H1 (cell line): ENCODE measurements around the gene SPINK1. TPM values are rescaled to one million over a fixed set of nuclear protein-coding genes. Genes with fewer than 3 reads are reported as not detected.

Experiments used
- CTCF ChIA-PET: fragments of 300-600 bp; sonication (Branson Sonifier 250); formaldehyde crosslinking; loops from one replicate; lab custom pipeline; 2021; ENCODE audit not compliant: partially characterized antibody; lab: Charles Lee
- POLR2A ChIA-PET: fragments of 300-600 bp; sonication (Branson Sonifier 250); formaldehyde crosslinking; loops from one replicate; lab custom pipeline; 2021; ENCODE audit warnings: inconsistent platforms; ENCODE audit not compliant: partially characterized antibody; lab: Charles Lee
- DNase-seq, 2 experiments: peaks; one replicate each; pipeline versions ENCODE4 v3.0.0 to v3.0.0-alpha.2; 2010 to 2022; ENCODE audit warnings: low spot score in 2 of 2, low read depth in 1 of 2, mixed read lengths in 1 of 2
- FAIRE-seq: peaks from 2 replicates; lab custom pipeline; 2011; peaks lifted over from hg19 to GRCh38; lab: Jason Lieb, UNC
- H2AFZ ChIP-seq: 2 replicates; pipeline ENCODE4 v1.8.1; 2012; ENCODE audit warnings: low read length, inconsistent platforms
- H2AK5ac ChIP-seq: 2 replicates; pipeline ENCODE4 v1.6.1; 2013; ENCODE audit warnings: low read depth, low read length
- H2BK120ac ChIP-seq: replicated peaks from 2 replicates; pipeline ENCODE3; 2013; ENCODE audit warnings: low read depth, low read length, inconsistent platforms
- H2BK12ac ChIP-seq: 2 replicates; pipeline ENCODE4 v1.6.1; 2013; ENCODE audit warnings: low read depth, low read length
- H2BK15ac ChIP-seq: 2 replicates; pipeline ENCODE4 v1.6.1; 2013; ENCODE audit warnings: low read length
- H2BK20ac ChIP-seq: 2 replicates; pipeline ENCODE4 v1.6.1; 2013; ENCODE audit warnings: low read length
- H2BK5ac ChIP-seq: 2 replicates; pipeline ENCODE4 v1.6.1; 2013; ENCODE audit warnings: low read depth, low read length
- H3K14ac ChIP-seq: 2 replicates; pipeline ENCODE4 v1.6.1; 2013; ENCODE audit warnings: inconsistent platforms; ENCODE audit not compliant: insufficient read length
- H3K18ac ChIP-seq: 2 replicates; pipeline ENCODE4 v1.6.1; 2013; ENCODE audit warnings: low read length; ENCODE audit errors: extremely low read depth
- H3K23ac ChIP-seq: 2 replicates; pipeline ENCODE4 v1.6.1; 2013; ENCODE audit warnings: inconsistent platforms; ENCODE audit not compliant: insufficient read length
- H3K23me2 ChIP-seq: 2 replicates; pipeline ENCODE4 v1.6.1; 2013; ENCODE audit warnings: low read depth, low read length
- H3K27ac ChIP-seq: 2 replicates; pipeline ENCODE4 v1.6.1; 2011; ENCODE audit warnings: low read depth, low read length, inconsistent platforms
- H3K27me3 ChIP-seq, 4 experiments: replicated peaks in 1 of 4; 1 replicate in 1 of 4; 2 replicates in 3 of 4; pipeline versions ENCODE4 v1.6.1 to v1.8.1; 2011 to 2013; ENCODE audit warnings: low read length in 3 of 4, mild to moderate bottlenecking in 3 of 4, inconsistent platforms in 2 of 4, mixed read lengths in 2 of 4, moderate library complexity in 1 of 4; ENCODE audit not compliant: control insufficient read depth in 3 of 4, insufficient read depth in 3 of 4; ENCODE audit errors: extremely low read depth in 1 of 4
- H3K36me3 ChIP-seq, 4 experiments: 2 replicates each; pipeline versions ENCODE4 v1.6.1 to v1.8.1; 2011 to 2013; ENCODE audit warnings: mild to moderate bottlenecking in 4 of 4, low read length in 3 of 4, moderate library complexity in 2 of 4, control low read depth in 1 of 4, inconsistent platforms in 1 of 4; ENCODE audit not compliant: insufficient read depth in 4 of 4, control insufficient read depth in 2 of 4
- H3K4ac ChIP-seq: replicated peaks from 2 replicates; pipeline ENCODE3; 2013; ENCODE audit warnings: low read length, low read depth, mixed read lengths, inconsistent platforms; ENCODE audit not compliant: insufficient read length
- H3K4me1 ChIP-seq, 4 experiments: replicated peaks in 1 of 4; 1 replicate in 1 of 4; 2 replicates in 3 of 4; pipeline versions ENCODE4 v1.6.1 to v1.8.1; 2011 to 2013; ENCODE audit warnings: low read length in 3 of 4, inconsistent platforms in 2 of 4, mixed read lengths in 1 of 4; ENCODE audit not compliant: insufficient read depth in 4 of 4, control insufficient read depth in 3 of 4
- H3K4me2 ChIP-seq, 2 experiments: 2 replicates each; pipeline versions ENCODE4 v1.6.1 to v1.8.1; 2011 to 2013; ENCODE audit warnings: low read depth in 2 of 2, low read length in 2 of 2, control low read depth in 1 of 2, inconsistent platforms in 1 of 2, mild to moderate bottlenecking in 1 of 2; ENCODE audit not compliant: insufficient read depth in 1 of 2
- H3K4me3 ChIP-seq, 4 experiments: fragments of 200-600, 300-600 bp in 1 of 4; sonication (generic), shearing (Covaris generic), sonication (Bioruptor Twin) in 1 of 4; 2 replicates each; pipeline versions ENCODE4 v1.5.1 to v1.8.1; 2011 to 2016; ENCODE audit warnings: low read length in 4 of 4, low read depth in 3 of 4, control low read depth in 2 of 4, inconsistent platforms in 2 of 4, mild to moderate bottlenecking in 2 of 4, mixed read lengths in 1 of 4, moderate library complexity in 1 of 4; ENCODE audit not compliant: insufficient read depth in 2 of 4; ENCODE audit errors: extremely low read depth in 1 of 4
- H3K56ac ChIP-seq: replicated peaks from 2 replicates; pipeline ENCODE3; 2013; ENCODE audit warnings: low read depth, mild to moderate bottlenecking, mixed read lengths, low read length, inconsistent platforms; ENCODE audit not compliant: insufficient read length
- H3K79me1 ChIP-seq: 2 replicates; pipeline ENCODE4 v1.6.1; 2013; ENCODE audit warnings: low read depth, low read length, control low read depth
- H3K79me2 ChIP-seq, 2 experiments: 2 replicates each; pipeline versions ENCODE4 v1.6.1 to v1.8.1; 2012 to 2013; ENCODE audit warnings: low read length in 2 of 2, mild to moderate bottlenecking in 2 of 2, inconsistent platforms in 1 of 2; ENCODE audit not compliant: insufficient read depth in 2 of 2, control insufficient read depth in 1 of 2
- H3K9ac ChIP-seq, 4 experiments: replicated peaks in 1 of 4; 1 replicate in 1 of 4; 2 replicates in 3 of 4; pipeline versions ENCODE4 v1.6.1 to v1.8.1; 2011 to 2013; ENCODE audit warnings: low read depth in 3 of 4, low read length in 3 of 4, control low read depth in 2 of 4, mild to moderate bottlenecking in 2 of 4, moderate library complexity in 2 of 4, inconsistent platforms in 1 of 4; ENCODE audit errors: extremely low read depth in 1 of 4
- H3K9me3 ChIP-seq, 2 experiments: 2 replicates each; pipeline versions ENCODE4 v1.6.1 to v1.8.1; 2012 to 2013; ENCODE audit warnings: mild to moderate bottlenecking in 2 of 2, moderate library complexity in 2 of 2, control low read depth in 1 of 2, inconsistent platforms in 1 of 2, low read depth in 1 of 2, low read length in 1 of 2, mixed read lengths in 1 of 2; ENCODE audit not compliant: insufficient read depth in 2 of 2
- H4K20me1 ChIP-seq, 2 experiments: replicated peaks in 1 of 2; 2 replicates each; pipeline versions ENCODE3 to v1.8.1; 2011 to 2013; ENCODE audit warnings: inconsistent platforms in 2 of 2, low read length in 2 of 2, mild to moderate bottlenecking in 1 of 2; ENCODE audit not compliant: insufficient read depth in 2 of 2, control insufficient read depth in 1 of 2
- H4K5ac ChIP-seq: 2 replicates; pipeline ENCODE4 v1.6.1; 2013; ENCODE audit warnings: low read length, low read depth, mixed read lengths, inconsistent platforms; ENCODE audit not compliant: insufficient read length
- H4K8ac ChIP-seq: 2 replicates; pipeline ENCODE4 v1.8.0; 2013; ENCODE audit warnings: mild to moderate bottlenecking, moderate library complexity, low read length, inconsistent platforms; ENCODE audit not compliant: insufficient read depth; ENCODE audit errors: extremely low read depth
- H4K91ac ChIP-seq: replicated peaks from 2 replicates; pipeline ENCODE3; 2013; ENCODE audit warnings: low read length, mixed read lengths, inconsistent platforms; ENCODE audit not compliant: insufficient read length
- MAFK ChIP-seq: IDR thresholded peaks from 2 replicates; pipeline ENCODE4 v1.6.1; 2012; ENCODE audit warnings: low read depth, mild to moderate bottlenecking, improper control_type of control experiment, low read length
- POLR2AphosphoS5 ChIP-seq: IDR thresholded peaks from 2 replicates; pipeline ENCODE4 v1.6.1; 2011; ENCODE audit warnings: low read depth, low read length
- WGBS, 2 experiments: shearing (Covaris generic) in 1 of 2; methylation state at CpG; one replicate each; pipeline versions ENCODE4 v1.1.6 to v1.1.7; 2013 to 2015; ENCODE audit warnings: low lambda C conversion rate in 2 of 2, mixed read lengths in 2 of 2, inconsistent platforms in 1 of 2, low coverage in 1 of 2, missing lambda C conversion rate in 1 of 2; ENCODE audit not compliant: insufficient replicate concordance in 2 of 2, insufficient coverage in 1 of 2, insufficient read length in 1 of 2; ENCODE audit errors: extremely low coverage in 1 of 2, missing lambda C conversion rate in 1 of 2; 5-methylcytosine and 5-hydroxymethylcytosine counted together
- polyA plus RNA-seq, 7 experiments: library from polyadenylated mRNA; depleted of rRNA in 3 of 7; stranded (reverse) in 5 of 7; unstranded in 2 of 7; fragments of >200 nt in 5 of 7; fragments of 200-250 nt in 2 of 7; gene quantifications; 1 replicate in 5 of 7; 2 replicates in 1 of 7; 4 replicates in 1 of 7; pipeline versions ENCODE4 v1.2.1 to v1.2.3, GENCODE V29; 2011 to 2013; ENCODE audit warnings: missing spikeins in 2 of 7, mixed read lengths in 2 of 7
- total RNA-seq: library from RNA; stranded (reverse); fragmentation: NEBNext Ultra II Directional; extraction: Animal tissue kit (Norgen Biotek cat#: 25700); gene quantifications from 2 replicates; pipeline ENCODE4 v1.2.1, GENCODE V29; 2021
- TF ChIP-seq, protein P1 (sequence below): IDR thresholded peaks from 2 replicates; pipeline ENCODE4 v1.6.1; 2012; ENCODE audit warnings: inconsistent platforms

The SPINK1 gene
- total and polyA plus RNA-seq, 2 of the 8 experiments (the other 6 are each of a cell fraction or from before 2014, with no cell fraction given): 0.48 to 1.3 TPM

DNA sequence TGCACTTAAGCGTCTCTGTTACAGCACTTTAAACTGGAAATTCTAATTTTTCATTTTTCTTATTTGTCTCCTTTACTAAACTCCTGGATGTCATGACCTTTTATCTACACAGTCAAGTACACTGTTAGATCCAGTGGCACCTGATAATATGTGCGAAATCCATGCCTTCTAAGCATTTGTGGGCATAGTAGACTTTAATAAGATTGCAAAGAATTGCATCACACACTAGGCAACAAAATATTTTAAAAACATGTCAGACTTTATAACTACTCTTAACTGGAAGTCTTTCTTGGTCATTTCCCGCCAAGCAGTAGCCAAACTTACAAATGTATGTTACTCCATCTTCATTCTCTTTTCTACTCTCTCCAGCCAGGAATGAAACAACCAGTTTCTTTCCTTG lies 5.0 kb upstream of the SPINK1 start:
- H3K23me2 ChIP-seq: no peaks in the 10 kb centered on the region
- no peak overlapping the region for H3K9ac ChIP-seq
- no peaks in the 10 kb centered on the region for H3K79me1 ChIP-seq
- H3K27ac ChIP-seq: no peak overlapping the region
- H3K4me3 ChIP-seq: no peak overlapping the region
- H3K79me2 ChIP-seq: no peaks in the 10 kb centered on the region
- no peak overlapping the region for H2AFZ ChIP-seq
- H3K23ac ChIP-seq: no peak overlapping the region
- H3K36me3 ChIP-seq: no peaks in the 10 kb centered on the region; a peak in 1 of 8 replicates
- no peak overlapping the region for H4K91ac ChIP-seq
- H3K4me1 ChIP-seq: no peaks in the 10 kb centered on the region
- no peaks in the 10 kb centered on the region for H3K27me3 ChIP-seq
- no peak overlapping the region for H3K4me2 ChIP-seq
- H2AK5ac ChIP-seq: no peak overlapping the region
- TF ChIP-seq MAFK: no peak
- TF ChIP-seq POLR2AphosphoS5: no peak
- TF ChIP-seq, protein P1, sequence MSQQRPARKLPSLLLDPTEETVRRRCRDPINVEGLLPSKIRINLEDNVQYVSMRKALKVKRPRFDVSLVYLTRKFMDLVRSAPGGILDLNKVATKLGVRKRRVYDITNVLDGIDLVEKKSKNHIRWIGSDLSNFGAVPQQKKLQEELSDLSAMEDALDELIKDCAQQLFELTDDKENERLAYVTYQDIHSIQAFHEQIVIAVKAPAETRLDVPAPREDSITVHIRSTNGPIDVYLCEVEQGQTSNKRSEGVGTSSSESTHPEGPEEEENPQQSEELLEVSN: no peak
- H2BK5ac ChIP-seq: no peak overlapping the region
- no peak overlapping the region for H2BK120ac ChIP-seq
- no peak overlapping the region for H4K5ac ChIP-seq
- H2BK15ac ChIP-seq: no peak overlapping the region
- no peak overlapping the region for H3K18ac ChIP-seq
- no peak overlapping the region for H2BK20ac ChIP-seq
- FAIRE-seq: no peak
- H4K20me1 ChIP-seq: no peaks in the 10 kb centered on the region
- no peaks in the 10 kb centered on the region for H3K9me3 ChIP-seq
- CTCF ChIA-PET: interaction anchor here (1.0 to 2.2 kb wide), 2 partner anchors 12 to 13 kb away, joined by 3 to 5 read pairs; no protein-coding TSS in a partner anchor
- WGBS, 2 experiments: 89% methylated on average over 3 of the region's 3 CpGs; no CpG with 5 or more reads in 1 of the 2 experiments
- no peak overlapping the region for H3K14ac ChIP-seq
- no peak overlapping the region for H3K56ac ChIP-seq
- DNase-seq: no peak
- POLR2A ChIA-PET: interaction anchor here (1.3 to 1.9 kb wide), 2 partner anchors 13 to 15 kb away, joined by 3 to 9 read pairs; no protein-coding TSS in a partner anchor
- H4K8ac ChIP-seq: no peak overlapping the region
- no peak overlapping the region for H2BK12ac ChIP-seq
- no peak overlapping the region for H3K4ac ChIP-seq
